MM.1S (cell line): ENCODE data around the gene KCNB1.

ENCODE experiments used
- DNase-seq: peaks from one replicate; pipeline ENCODE4 v3.0.0-alpha.2; 2015
- H2AFZ ChIP-seq: fragments of 300-600 bp; sonication (generic); 2 replicates; pipeline ENCODE4 v1.6.0; 2016; ENCODE audit warnings: antibody characterized with exemption, low read length
- H3F3A ChIP-seq: fragments of 300-600 bp; sonication (generic); 2 replicates; pipeline ENCODE4 v1.6.1; 2016; ENCODE audit warnings: mild to moderate bottlenecking, antibody characterized with exemption, low read length, moderate library complexity, mixed read lengths; ENCODE audit not compliant: insufficient read depth
- H3K27ac ChIP-seq: fragments of 300-600 bp; sonication (generic); 2 replicates; pipeline ENCODE4 v1.5.1; 2016; ENCODE audit warnings: mild to moderate bottlenecking, low read length
- H3K27me3 ChIP-seq: fragments of 300-600 bp; sonication (generic); replicated peaks from 2 replicates; pipeline ENCODE4 v1.6.0; 2016; ENCODE audit warnings: low read length; ENCODE audit not compliant: insufficient read depth
- H3K36me3 ChIP-seq: fragments of 300-600 bp; sonication (generic); replicated peaks from 2 replicates; pipeline ENCODE4 v1.6.1; 2016; ENCODE audit warnings: mild to moderate bottlenecking, low read length, mixed read lengths; ENCODE audit not compliant: insufficient read depth
- H3K4me1 ChIP-seq: fragments of 300-600 bp; sonication (generic); 2 replicates; pipeline ENCODE4 v1.6.1; 2016; ENCODE audit warnings: low read length, mixed read lengths
- H3K4me2 ChIP-seq: fragments of 300-600 bp; sonication (generic); 2 replicates; pipeline ENCODE4 v1.6.0; 2016; ENCODE audit warnings: low read depth, low read length
- H3K4me3 ChIP-seq: fragments of 300-600 bp; sonication (generic); 2 replicates; pipeline ENCODE4 v1.5.1; 2016; ENCODE audit warnings: low read length, mixed read lengths
- H3K79me2 ChIP-seq: fragments of 300-600 bp; sonication (generic); 2 replicates; pipeline ENCODE4 v1.6.1; 2016; ENCODE audit warnings: mixed run types, low read length, mixed read lengths
- H3K9ac ChIP-seq: fragments of 300-600 bp; sonication (generic); 2 replicates; pipeline ENCODE4 v1.6.1; 2016; ENCODE audit warnings: low read length, mixed read lengths
- H3K9me2 ChIP-seq: fragments of 300-600 bp; sonication (generic); replicated peaks from 2 replicates; pipeline ENCODE4 v1.6.1; 2016; ENCODE audit warnings: mild to moderate bottlenecking, low read length, mixed read lengths; ENCODE audit not compliant: insufficient read depth
- H3K9me3 ChIP-seq: fragments of 300-600 bp; sonication (generic); replicated peaks from 2 replicates; pipeline ENCODE4 v1.6.1; 2016; ENCODE audit warnings: mild to moderate bottlenecking, low read length, mixed read lengths; ENCODE audit not compliant: insufficient read depth
- H4K20me1 ChIP-seq: fragments of 300-600 bp; sonication (generic); 2 replicates; pipeline ENCODE4 v1.6.1; 2016; ENCODE audit warnings: mild to moderate bottlenecking, low read length, moderate library complexity, mixed read lengths; ENCODE audit not compliant: insufficient read depth
- CTCF ChIP-seq: fragments of 300-600 bp; sonication (generic); IDR thresholded peaks from 2 replicates; pipeline ENCODE4 v1.5.1; 2016; ENCODE audit warnings: antibody characterized with exemption, low read length, mixed read lengths
- EZH2 ChIP-seq: fragments of 300-600 bp; sonication (generic); optimal IDR thresholded peaks from 2 replicates; pipeline ENCODE3; 2017; ENCODE audit warnings: low read depth, mild to moderate bottlenecking, antibody characterized with exemption, low read length, mixed read lengths
- EZH2phosphoT487 ChIP-seq: fragments of 300-600 bp; sonication (generic); IDR thresholded peaks from 2 replicates; pipeline ENCODE4 v1.6.1; 2018; ENCODE audit warnings: antibody characterized with exemption, low read length

Gene KCNB1

GRCh38 chr20:49427751-49428518 is 54.5 kb downstream of the KCNB1 start:
- no peak for TF ChIP-seq EZH2
- no peak for TF ChIP-seq CTCF
- TF ChIP-seq EZH2phosphoT487 = no peak

GRCh38 chr20:49426873-49427272 is 55.6 kb downstream of the KCNB1 start:
- Histone ChIP-seq H3K27ac (no peak overlapping the region), H3K9ac (no peak overlapping the region), H3K9me3 (no peaks in the 10 kb centered on the region), H3K79me2 (no peaks in the 10 kb centered on the region), H3K36me3 (no peaks in the 10 kb centered on the region), H3K4me3 (no peak overlapping the region), H2AFZ (no peak overlapping the region), H3F3A (no peaks in the 10 kb centered on the region), H4K20me1 (no peaks in the 10 kb centered on the region), H3K4me1 (no peaks in the 10 kb centered on the region), H3K4me2 (no peak overlapping the region), H3K9me2 (no peaks in the 10 kb centered on the region), H3K27me3 (no peaks in the 10 kb centered on the region)
- no peak for DNase-seq
- TF ChIP-seq EZH2phosphoT487 (no peak), CTCF (no peak), EZH2 (no peak)

More at GRCh38 chr20:49427751-49428518, 54.5 kb downstream of the KCNB1 start:
- H4K20me1 ChIP-seq = no peaks in the 10 kb centered on the region
- no peaks in the 10 kb centered on the region for H3K79me2 ChIP-seq
- H3K36me3 ChIP-seq = no peaks in the 10 kb centered on the region
- no peaks in the 10 kb centered on the region for H3F3A ChIP-seq
- H3K4me2 ChIP-seq = no peak overlapping the region
- no peak for DNase-seq
- no peaks in the 10 kb centered on the region for H3K4me1 ChIP-seq
- H3K27ac ChIP-seq = no peak overlapping the region
- no peak overlapping the region for H3K9ac ChIP-seq
- no peaks in the 10 kb centered on the region for H3K27me3 ChIP-seq
- no peaks in the 10 kb centered on the region for H3K9me2 ChIP-seq
- H3K9me3 ChIP-seq = no peaks in the 10 kb centered on the region
- H3K4me3 ChIP-seq = no peak overlapping the region
- no peak overlapping the region for H2AFZ ChIP-seq

GRCh38 chr20:49426395-49426794 is 56.1 kb downstream of the KCNB1 start:
- Histone ChIP-seq H3K4me3 (no peak overlapping the region), H3K36me3 (no peaks in the 10 kb centered on the region), H3K9me3 (no peaks in the 10 kb centered on the region), H3K79me2 (no peaks in the 10 kb centered on the region), H4K20me1 (no peaks in the 10 kb centered on the region), H3K4me1 (peaks cover 3% of the 10 kb centered on the region; the same call in 1 of the 2 replicates), H3F3A (no peaks in the 10 kb centered on the region), H3K4me2 (no peak overlapping the region), H3K9me2 (no peaks in the 10 kb centered on the region), H3K27ac (no peak overlapping the region), H3K9ac (no peak overlapping the region), H2AFZ (no peak overlapping the region), H3K27me3 (no peaks in the 10 kb centered on the region)
- TF ChIP-seq EZH2 (no peak), CTCF (no peak), EZH2phosphoT487 (no peak)
- DNase-seq = no peak
